Spinal cord (tissue), 10 donors: ENCODE measurements around the gene FAM186B. TPM values are rescaled to one million over a fixed set of nuclear protein-coding genes. Genes with fewer than 3 reads are reported as not detected.

Source experiments
- DNase-seq, 6 donors: peaks; one replicate each; pipeline versions ENCODE4 v3.0.0 to v3.0.0-alpha.2; 2013 to 2015; ENCODE audit warnings: low spot score in 6 of 6, low read depth in 4 of 6
- H3K27ac ChIP-seq: one replicate; pipeline ENCODE4 v1.5.1; 2013; ENCODE audit warnings: low read depth, low read length, control low read depth
- H3K27me3 ChIP-seq: one replicate; pipeline ENCODE4 v1.6.1; 2013; ENCODE audit warnings: low read length; ENCODE audit not compliant: control insufficient read depth, insufficient read depth
- H3K36me3 ChIP-seq: one replicate; pipeline ENCODE4 v1.6.1; 2013; ENCODE audit warnings: low read length; ENCODE audit not compliant: control insufficient read depth, insufficient read depth
- H3K4me1 ChIP-seq: one replicate; pipeline ENCODE4 v1.6.1; 2013; ENCODE audit warnings: low read length; ENCODE audit not compliant: control insufficient read depth, insufficient read depth
- H3K4me3 ChIP-seq: one replicate; pipeline ENCODE4 v1.5.1; 2013; ENCODE audit warnings: low read depth, low read length, control low read depth
- H3K9me3 ChIP-seq: one replicate; pipeline ENCODE4 v1.6.1; 2013; ENCODE audit warnings: low read length; ENCODE audit not compliant: control insufficient read depth, insufficient read depth
- WGBS: methylation state at CpG from one replicate; pipeline ENCODE4 v1.1.5; 2013; ENCODE audit warnings: missing lambda C conversion rate; ENCODE audit not compliant: insufficient coverage; 5-methylcytosine and 5-hydroxymethylcytosine counted together
- polyA plus RNA-seq, 2 donors: library from polyadenylated mRNA; unstranded; fragments of 120-200 nt; gene quantifications; one replicate each; pipeline ENCODE4 v1.2.1, GENCODE V29; 2013; ENCODE audit not compliant: insufficient read length in 2 of 2
- total RNA-seq, 2 donors: library from RNA; depleted of rRNA in 1 of 2; stranded (reverse); fragments of 120-200 nt in 1 of 2; fragments of >200 nt in 1 of 2; gene quantifications; one replicate each; pipeline versions ENCODE4 v1.2.3 to v1.2.4, GENCODE V29; 2013 to 2014
- donor health status: healthy.

FAM186B gene
- total and polyA plus RNA-seq, 4 donors, result 0.10 to 3.4 (median 0.46) TPM

DNA sequence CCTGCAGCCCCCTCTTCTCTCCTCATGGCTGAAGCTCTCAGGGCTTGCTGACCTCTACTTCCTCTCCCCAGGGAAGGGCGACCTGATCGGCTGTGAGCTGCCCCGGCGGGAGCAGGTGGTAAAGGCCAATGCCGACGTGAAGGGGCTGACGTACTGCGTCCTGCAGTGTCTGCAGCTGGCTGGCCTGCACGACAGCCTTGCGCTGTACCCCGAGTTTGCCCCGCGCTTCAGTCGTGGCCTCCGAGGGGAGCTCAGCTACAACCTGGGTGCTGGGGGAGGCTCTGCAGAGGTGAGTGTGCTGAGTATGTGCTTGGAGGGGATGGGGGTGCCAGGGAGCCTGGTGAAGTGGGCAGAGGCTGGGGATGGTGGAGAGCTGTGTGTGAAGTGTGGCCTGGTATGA, 51.2 kb downstream of the FAM186B start:
- H3K27me3 ChIP-seq, result no peaks in the 10 kb centered on the region
- 76% methylated on average over 15 of the region's 15 CpGs for WGBS
- no peak overlapping the region for H3K27ac ChIP-seq
- no peaks in the 10 kb centered on the region for H3K9me3 ChIP-seq
- peaks cover 53% of the 10 kb centered on the region for H3K36me3 ChIP-seq
- H3K4me1 ChIP-seq, result peaks cover 9% of the 10 kb centered on the region
- no peak for DNase-seq
- H3K4me3 ChIP-seq, result no peak overlapping the region

DNA sequence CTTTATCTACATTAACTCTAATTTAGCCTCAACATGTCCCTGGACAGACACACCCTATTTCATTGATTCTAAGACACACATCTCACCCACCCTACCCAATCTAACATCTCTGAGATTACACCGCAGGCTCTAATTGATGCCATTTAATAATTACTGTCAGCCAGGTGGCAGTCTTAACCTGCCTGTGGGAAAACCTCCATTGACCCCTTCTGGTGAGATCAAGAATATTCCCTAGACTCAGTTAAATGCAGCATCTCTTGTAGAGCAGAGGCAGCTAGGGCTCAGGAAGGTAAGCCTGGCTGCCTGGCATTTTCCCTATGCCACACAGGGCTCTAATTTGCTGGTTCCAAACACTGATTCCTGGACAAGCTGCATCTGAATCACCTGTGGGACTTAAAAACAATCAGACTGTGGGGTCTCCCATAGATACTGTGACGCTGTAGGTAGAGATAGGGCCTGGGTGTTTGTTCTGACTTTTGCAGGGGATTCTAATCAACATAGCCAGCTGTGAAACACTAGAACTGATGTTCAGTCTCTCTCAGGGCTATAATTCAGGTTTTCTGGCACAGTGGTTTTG, 51.8 kb downstream of the FAM186B start:
- Histone ChIP-seq H3K27me3 (no peaks in the 10 kb centered on the region), H3K4me3 (no peak overlapping the region), H3K36me3 (peaks cover 46% of the 10 kb centered on the region), H3K9me3 (no peaks in the 10 kb centered on the region), H3K4me1 (peaks cover 16% of the 10 kb centered on the region), H3K27ac (no peak overlapping the region)
- WGBS, result 49% methylated on average over 2 of the region's 2 CpGs
- peak in 1 of 6 donors; percentile 69 for DNase-seq

DNA sequence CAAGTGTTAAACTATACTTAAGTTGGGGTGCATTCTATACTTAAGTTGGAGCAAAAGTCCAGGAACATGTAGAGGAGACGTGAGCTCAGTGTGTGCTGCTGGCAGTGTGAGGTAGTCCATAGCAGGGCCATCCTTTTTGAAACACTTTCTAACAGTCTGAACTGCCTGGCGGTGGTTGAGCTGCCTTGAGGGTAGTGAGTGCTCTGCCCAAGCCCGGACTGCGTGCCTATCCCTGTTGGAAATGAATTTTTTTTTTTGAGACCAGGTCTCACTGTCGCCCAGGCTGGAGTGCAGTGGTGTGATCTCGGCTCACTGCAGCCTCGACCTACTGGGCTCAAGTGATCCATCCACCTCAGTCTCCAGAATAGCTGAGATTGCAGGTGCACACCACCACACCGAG, 52.5 kb downstream of the FAM186B start:
- no peak for DNase-seq
- 96% methylated on average over 7 of the region's 8 CpGs for WGBS
- no peak overlapping the region for H3K27ac ChIP-seq

DNA sequence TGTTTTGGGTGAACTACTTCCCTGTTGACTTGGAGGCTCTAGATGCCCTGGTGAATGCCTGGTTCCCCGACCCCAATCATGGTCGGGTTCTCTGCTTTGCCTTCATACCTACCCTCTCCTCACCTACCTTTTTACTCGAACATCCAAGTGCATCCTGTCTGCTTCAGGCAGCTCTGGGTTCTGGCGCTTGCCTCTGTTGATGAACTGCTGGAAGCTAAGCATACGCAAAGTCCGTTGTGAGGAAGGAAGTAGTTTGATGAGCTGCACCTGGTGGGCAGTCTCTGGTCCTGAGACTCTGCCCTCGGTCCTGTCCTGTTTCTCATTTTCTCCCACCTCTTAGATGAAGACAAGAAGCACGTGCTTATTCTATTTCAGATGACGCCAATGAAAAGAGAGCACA, 53.0 kb downstream of the FAM186B start:
- DNase-seq, result no peak
- Histone ChIP-seq H3K36me3 (peaks cover 34% of the 10 kb centered on the region), H3K4me1 (peaks cover 20% of the 10 kb centered on the region), H3K27ac (no peak overlapping the region), H3K27me3 (no peaks in the 10 kb centered on the region), H3K4me3 (no peak overlapping the region), H3K9me3 (no peaks in the 10 kb centered on the region)
- 81% methylated on average over 7 of the region's 9 CpGs for whole genome bisulfite sequencing

More for the DNA sequence above, 52.5 kb downstream of the FAM186B start:
- Histone ChIP-seq H3K4me3 (no peak overlapping the region), H3K4me1 (peaks cover 20% of the 10 kb centered on the region), H3K27me3 (no peaks in the 10 kb centered on the region), H3K9me3 (no peaks in the 10 kb centered on the region), H3K36me3 (peaks cover 39% of the 10 kb centered on the region)

DNA sequence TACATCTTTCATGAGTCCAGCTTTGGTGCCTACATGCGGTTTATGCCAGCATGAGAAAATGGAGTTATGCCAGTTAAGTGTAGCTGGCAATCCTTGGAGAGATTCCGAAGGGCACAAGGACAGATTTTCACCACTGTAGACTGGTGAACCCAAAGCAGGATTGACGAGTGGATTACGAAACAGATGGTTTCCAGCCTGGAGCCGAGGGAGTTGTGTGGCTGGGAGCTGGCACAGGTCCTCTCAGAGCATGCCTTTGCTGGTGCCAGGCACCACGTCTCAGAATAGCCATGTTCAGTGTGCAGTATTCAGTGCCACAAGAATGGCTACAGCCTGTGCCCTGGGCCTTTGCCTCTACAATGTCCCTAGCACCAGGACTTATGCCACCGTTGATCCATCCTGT, 53.4 kb downstream of the FAM186B start:
- WGBS, result 69% methylated on average over 6 of the region's 7 CpGs
- H3K9me3 ChIP-seq, result no peaks in the 10 kb centered on the region
- DNase-seq, result peak in 1 of 6 donors; percentile 47
- peaks cover 20% of the 10 kb centered on the region for H3K4me1 ChIP-seq
- H3K27me3 ChIP-seq, result no peaks in the 10 kb centered on the region
- H3K27ac ChIP-seq, result no peak overlapping the region
- H3K4me3 ChIP-seq, result no peak overlapping the region
- peaks cover 30% of the 10 kb centered on the region for H3K36me3 ChIP-seq

DNA sequence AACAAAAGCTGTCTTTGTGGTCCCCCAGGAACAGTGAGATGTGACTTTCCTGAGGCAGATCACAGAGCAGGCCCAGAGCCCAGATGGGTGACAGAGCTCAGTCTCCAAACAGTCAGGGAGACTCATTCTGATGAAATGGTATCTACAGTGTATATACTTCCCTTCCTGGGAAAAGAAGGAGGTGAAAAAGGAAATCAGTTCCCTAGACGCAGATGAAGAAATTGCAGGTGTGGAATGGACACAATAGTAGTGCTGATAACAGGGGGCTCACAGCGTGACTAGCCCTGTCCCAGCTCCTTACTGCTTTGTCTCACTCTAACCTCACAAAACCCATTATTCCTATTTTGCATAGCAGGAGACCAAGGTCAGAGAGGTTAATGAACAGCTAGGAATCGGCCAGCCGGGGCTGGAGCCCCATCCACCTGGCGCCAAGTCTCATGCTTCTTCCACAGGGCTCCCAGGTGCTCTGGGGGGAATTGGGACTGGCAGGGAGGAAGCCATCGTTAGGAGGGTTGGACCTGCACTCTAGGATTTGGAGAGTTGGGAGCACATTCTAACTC, 54.7 kb downstream of the FAM186B start:
- Histone ChIP-seq H3K36me3 (peaks cover 19% of the 10 kb centered on the region), H3K27ac (no peak overlapping the region), H3K9me3 (no peaks in the 10 kb centered on the region), H3K27me3 (no peaks in the 10 kb centered on the region), H3K4me3 (no peak overlapping the region), H3K4me1 (peaks cover 20% of the 10 kb centered on the region)
- no peak for DNase-seq
- 73% methylated on average over 2 of the region's 6 CpGs for WGBS

DNA sequence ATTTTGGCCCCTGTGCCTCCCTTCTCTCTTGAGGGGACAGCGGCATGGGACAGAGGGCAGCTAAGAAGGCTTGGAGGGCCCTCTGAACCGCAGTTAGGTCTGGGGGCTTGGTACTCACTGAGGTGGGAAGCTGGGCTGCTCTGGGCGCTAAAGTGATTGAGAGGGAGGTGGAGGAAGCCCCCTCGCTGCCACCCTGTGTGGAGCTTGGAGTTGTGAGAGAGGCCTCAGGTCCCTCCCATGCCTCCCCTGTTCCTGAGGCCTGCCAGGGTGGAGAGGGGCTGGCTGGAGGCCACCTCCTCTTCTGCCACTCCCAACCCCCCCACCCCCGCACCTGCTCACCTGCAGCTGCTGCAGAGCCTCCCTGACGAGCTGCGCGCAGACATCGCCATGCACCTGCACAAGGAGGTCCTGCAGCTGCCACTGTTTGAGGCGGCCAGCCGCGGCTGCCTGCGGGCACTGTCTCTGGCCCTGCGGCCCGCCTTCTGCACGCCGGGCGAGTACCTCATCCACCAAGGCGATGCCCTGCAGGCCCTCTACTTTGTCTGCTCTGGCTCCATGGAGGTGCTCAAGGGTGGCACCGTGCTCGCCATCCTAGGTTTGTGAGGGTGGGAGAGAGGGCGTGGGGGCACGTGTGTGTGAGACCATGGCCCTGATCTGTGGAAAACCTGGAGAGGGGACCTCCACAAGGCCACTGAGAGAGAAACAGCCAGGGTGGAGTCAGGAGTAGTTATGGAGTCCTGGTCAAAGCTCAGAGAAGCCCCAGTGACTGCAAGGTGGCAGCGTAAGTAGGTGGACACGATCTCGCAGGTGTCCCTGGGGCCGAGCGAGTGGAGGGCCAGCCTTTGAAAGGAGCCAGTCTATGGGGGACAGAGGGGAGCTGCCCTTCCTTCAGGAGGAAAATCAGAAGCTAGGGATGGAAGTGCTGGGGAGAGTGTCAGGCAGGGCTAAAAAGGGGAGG, 55.4 kb downstream of the FAM186B start:
- Histone ChIP-seq H3K27me3 (peaks cover under 1% of the 10 kb centered on the region), H3K36me3 (peaks cover 15% of the 10 kb centered on the region), H3K27ac (no peak overlapping the region), H3K9me3 (no peaks in the 10 kb centered on the region), H3K4me3 (peak overlapping the region; percentile 42), H3K4me1 (peaks cover 20% of the 10 kb centered on the region)
- DNase-seq, result no peak
- WGBS, result 91% methylated on average over 20 of the region's 28 CpGs

DNA sequence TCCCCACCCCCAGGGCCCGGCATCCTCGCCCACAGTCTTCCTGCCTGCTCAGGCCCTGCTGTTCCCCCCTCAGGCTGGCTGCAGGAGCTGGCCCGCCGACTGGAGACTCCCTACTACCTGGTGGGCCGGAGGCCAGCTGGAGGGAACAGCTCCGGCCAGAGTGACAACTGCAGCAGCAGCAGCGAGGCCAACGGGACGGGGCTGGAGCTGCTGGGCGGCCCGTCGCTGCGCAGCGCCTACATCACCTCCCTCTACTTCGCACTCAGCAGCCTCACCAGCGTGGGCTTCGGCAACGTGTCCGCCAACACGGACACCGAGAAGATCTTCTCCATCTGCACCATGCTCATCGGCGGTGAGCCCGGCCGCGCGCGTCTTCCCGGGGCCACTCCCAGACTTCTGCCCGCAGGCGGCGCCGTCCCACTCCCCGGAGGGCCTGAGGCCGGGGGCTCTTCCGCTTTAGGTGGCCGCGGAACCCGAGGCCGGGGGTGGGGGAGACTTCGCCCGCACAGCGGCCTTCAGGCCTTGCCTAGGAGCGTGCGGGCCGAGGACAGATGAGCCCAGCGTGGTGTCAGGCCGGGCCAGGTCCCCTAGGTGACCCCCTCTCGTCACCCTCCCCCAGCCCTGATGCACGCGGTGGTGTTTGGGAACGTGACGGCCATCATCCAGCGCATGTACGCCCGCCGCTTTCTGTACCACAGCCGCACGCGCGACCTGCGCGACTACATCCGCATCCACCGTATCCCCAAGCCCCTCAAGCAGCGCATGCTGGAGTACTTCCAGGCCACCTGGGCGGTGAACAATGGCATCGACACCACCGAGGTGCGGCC, 56.4 kb downstream of the FAM186B start:
- no peaks in the 10 kb centered on the region for H3K9me3 ChIP-seq
- H3K36me3 ChIP-seq, result peaks cover 9% of the 10 kb centered on the region
- peaks cover 5% of the 10 kb centered on the region for H3K27me3 ChIP-seq
- H3K4me1 ChIP-seq, result peaks cover 25% of the 10 kb centered on the region
- no peak overlapping the region for H3K27ac ChIP-seq
- WGBS, result 9% methylated on average over 70 of the region's 70 CpGs
- DNase-seq, result peak in 2 of 6 donors; percentile 71 to 78
- peak overlapping the region; percentile 42 for H3K4me3 ChIP-seq

DNA sequence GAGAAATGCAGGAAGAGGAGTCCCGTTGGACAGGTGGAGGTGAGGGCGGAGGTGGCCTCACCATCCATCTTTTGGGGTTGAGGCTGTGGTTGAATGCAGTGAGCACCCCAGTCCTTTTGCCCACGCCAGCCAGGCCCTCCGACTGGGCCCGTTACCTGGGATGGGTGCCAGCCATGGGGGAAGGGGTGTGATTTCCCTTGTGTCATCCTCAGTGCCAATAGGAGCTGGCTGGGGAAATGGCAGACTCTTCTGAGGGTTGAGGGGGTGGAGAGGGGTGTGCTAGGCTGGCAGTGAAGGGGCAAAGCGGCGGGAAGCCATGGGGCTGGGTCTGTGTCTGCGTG, 57.0 kb downstream of the FAM186B start:
- H3K4me1 ChIP-seq, result peaks cover 29% of the 10 kb centered on the region
- peak in 1 of 6 donors; percentile 56 for DNase-seq
- H3K27me3 ChIP-seq, result peaks cover 5% of the 10 kb centered on the region
- H3K27ac ChIP-seq, result no peak overlapping the region
- WGBS, result 53% methylated on average over 8 of the region's 8 CpGs
- no peaks in the 10 kb centered on the region for H3K9me3 ChIP-seq
- peak overlapping the region; percentile 42 for H3K4me3 ChIP-seq
- H3K36me3 ChIP-seq, result peaks cover 9% of the 10 kb centered on the region
